ENCODE results near the gene UBE2F.
"Not testable (repeated sequence)": the region's sequence is repeated elsewhere in the genome, so short reads cannot be mapped to it uniquely, and the experiment has no call there.

The UBE2F gene

GRCh38 chr2:238024986-238025385, 58.2 kb downstream of the UBE2F start:
- Histone ChIP-seq H3K36me3 (replicated peaks) (peaks cover 8% of the 10 kb centered on the region; the same call in 1 of the 2 replicates), H3K9me3 (no peaks in the 10 kb centered on the region), H3K27me3 (ENCODE audit: low read depth) (no peaks in the 10 kb centered on the region), H3K4me3 (no peak overlapping the region), H3K4me1 (no peaks in the 10 kb centered on the region; the same call in 1 of the 2 replicates)
- in situ Hi-C loops (cut with MboI; ENCODE audit: low sequenced_read_pairs), result no loop called here
- DNase-seq (ENCODE audit: low spot score in 2 of 2), result no peak

GRCh38 chr2:238025741-238026360, 59.0 kb downstream of the UBE2F start:
- in situ Hi-C loops (cut with MboI; ENCODE audit: low sequenced_read_pairs), result no loop called here
- H3K4me3 ChIP-seq, result no peak overlapping the region
- H3K27me3 ChIP-seq (ENCODE audit: low read depth), result no peaks in the 10 kb centered on the region
- H3K36me3 ChIP-seq (replicated peaks), result peaks cover 16% of the 10 kb centered on the region
- DNase-seq (ENCODE audit: low spot score in 2 of 2), result no peak
- no peaks in the 10 kb centered on the region for H3K9me3 ChIP-seq
- no peaks in the 10 kb centered on the region; the same call in 1 of the 2 replicates for H3K4me1 ChIP-seq

GRCh38 chr2:238027058-238027457, 60.2 kb downstream of the UBE2F start:
- Histone ChIP-seq H3K9me3 (no peaks in the 10 kb centered on the region), H3K4me3 (no peak overlapping the region), H3K36me3 (replicated peaks) (peaks cover 20% of the 10 kb centered on the region), H3K27me3 (ENCODE audit: low read depth) (no peaks in the 10 kb centered on the region), H3K4me1 (no peaks in the 10 kb centered on the region; the same call in 1 of the 2 replicates)
- in situ Hi-C loops (cut with MboI; ENCODE audit: low sequenced_read_pairs), result no loop called here
- DNase-seq (ENCODE audit: low spot score in 2 of 2), result no peak

- peaks cover 22% of the 10 kb centered on the region for H3K36me3 ChIP-seq (replicated peaks)
- no peaks in the 10 kb centered on the region; the same call in 1 of the 2 replicates for H3K4me1 ChIP-seq
- H3K4me3 ChIP-seq, result no peak overlapping the region
- no peaks in the 10 kb centered on the region for H3K27me3 ChIP-seq (ENCODE audit: low read depth)
- H3K9me3 ChIP-seq, result no peaks in the 10 kb centered on the region
- DNase-seq (ENCODE audit: low spot score in 2 of 2), result no peak
- in situ Hi-C loops (cut with MboI; ENCODE audit: low sequenced_read_pairs), result no loop called here
Measured at GRCh38 chr2:238027591-238028415, 61.0 kb downstream of the UBE2F start.

- H3K9me3 ChIP-seq, result no peaks in the 10 kb centered on the region
- DNase-seq (ENCODE audit: low spot score in 2 of 2), result no peak
- in situ Hi-C loops (cut with MboI; ENCODE audit: low sequenced_read_pairs), result no loop called here
- no peak overlapping the region for H3K4me3 ChIP-seq
- H3K27me3 ChIP-seq (ENCODE audit: low read depth), result no peaks in the 10 kb centered on the region
- H3K4me1 ChIP-seq, result no peaks in the 10 kb centered on the region
- H3K36me3 ChIP-seq (replicated peaks), result peaks cover 27% of the 10 kb centered on the region
Measured at GRCh38 chr2:238029853-238030252, 63.0 kb downstream of the UBE2F start.

- no peak overlapping the region for H3K4me3 ChIP-seq
- H3K9me3 ChIP-seq, result no peaks in the 10 kb centered on the region
- peaks cover 29% of the 10 kb centered on the region for H3K36me3 ChIP-seq (replicated peaks)
- H3K4me1 ChIP-seq, result no peaks in the 10 kb centered on the region
- H3K27me3 ChIP-seq (ENCODE audit: low read depth), result no peaks in the 10 kb centered on the region
- DNase-seq (ENCODE audit: low spot score in 2 of 2), result no peak
- in situ Hi-C loops (cut with MboI; ENCODE audit: low sequenced_read_pairs), result no loop called here
Measured at GRCh38 chr2:238030422-238031155, 63.8 kb downstream of the UBE2F start.

GRCh38 chr2:238031751-238032150, 64.9 kb downstream of the UBE2F start:
- H3K4me1 ChIP-seq, result no peaks in the 10 kb centered on the region
- no peak for DNase-seq (ENCODE audit: low spot score in 2 of 2)
- H3K9me3 ChIP-seq, result no peaks in the 10 kb centered on the region
- no peak overlapping the region for H3K4me3 ChIP-seq
- in situ Hi-C loops (cut with MboI; ENCODE audit: low sequenced_read_pairs), result no loop called here
- H3K27me3 ChIP-seq (ENCODE audit: low read depth), result no peaks in the 10 kb centered on the region
- H3K36me3 ChIP-seq (replicated peaks), result peaks cover 37% of the 10 kb centered on the region

GRCh38 chr2:238032755-238033337, 66.0 kb downstream of the UBE2F start:
- Histone ChIP-seq H3K4me3 (no peak overlapping the region), H3K36me3 (replicated peaks) (peaks cover 42% of the 10 kb centered on the region), H3K4me1 (no peaks in the 10 kb centered on the region), H3K27me3 (ENCODE audit: low read depth) (no peaks in the 10 kb centered on the region), H3K9me3 (no peaks in the 10 kb centered on the region)
- no peak for DNase-seq (ENCODE audit: low spot score in 2 of 2)
- in situ Hi-C loops (cut with MboI; ENCODE audit: low sequenced_read_pairs), result no loop called here

- H3K36me3 ChIP-seq (replicated peaks), result peaks cover 43% of the 10 kb centered on the region
- H3K4me1 ChIP-seq; H3K4me3 ChIP-seq; DNase-seq (ENCODE audit: low spot score in 2 of 2); H3K27me3 ChIP-seq (ENCODE audit: low read depth); in situ Hi-C loops (cut with MboI; ENCODE audit: low sequenced_read_pairs); H3K9me3 ChIP-seq: not testable (repeated sequence)
Measured at GRCh38 chr2:238033991-238034390, 67.2 kb downstream of the UBE2F start.

- peaks cover 24% of the 10 kb centered on the region for H3K36me3 ChIP-seq (replicated peaks)
- H3K27me3 ChIP-seq (ENCODE audit: low read depth), result no peaks in the 10 kb centered on the region
- no peak for DNase-seq (ENCODE audit: low spot score in 2 of 2)
- in situ Hi-C loops (cut with MboI; ENCODE audit: low sequenced_read_pairs), result no loop called here
- H3K4me1 ChIP-seq, result no peaks in the 10 kb centered on the region
- H3K4me3 ChIP-seq, result no peak overlapping the region
- no peaks in the 10 kb centered on the region for H3K9me3 ChIP-seq
Measured at GRCh38 chr2:238038203-238038602, 71.4 kb downstream of the UBE2F start.

- Histone ChIP-seq H3K4me1 (no peaks in the 10 kb centered on the region), H3K36me3 (replicated peaks) (peaks cover 22% of the 10 kb centered on the region), H3K9me3 (no peaks in the 10 kb centered on the region), H3K4me3 (no peak overlapping the region), H3K27me3 (ENCODE audit: low read depth) (no peaks in the 10 kb centered on the region)
- in situ Hi-C loops (cut with MboI; ENCODE audit: low sequenced_read_pairs), result no loop called here
- DNase-seq (ENCODE audit: low spot score in 2 of 2), result no peak
Measured at GRCh38 chr2:238039151-238039550, 72.3 kb downstream of the UBE2F start.

- H3K36me3 ChIP-seq (replicated peaks), result peaks cover 19% of the 10 kb centered on the region
Measured at GRCh38 chr2:238039985-238040384, 73.2 kb downstream of the UBE2F start.

GRCh38 chr2:238040918-238041317, 74.1 kb downstream of the UBE2F start:
- in situ Hi-C loops (cut with MboI; ENCODE audit: low sequenced_read_pairs), result no loop called here
- Histone ChIP-seq H3K27me3 (ENCODE audit: low read depth) (no peaks in the 10 kb centered on the region), H3K9me3 (no peaks in the 10 kb centered on the region), H3K4me3 (no peak overlapping the region), H3K4me1 (no peaks in the 10 kb centered on the region), H3K36me3 (replicated peaks) (peaks cover 14% of the 10 kb centered on the region)
- DNase-seq (ENCODE audit: low spot score in 2 of 2), result no peak

More at GRCh38 chr2:238039985-238040384, 73.2 kb downstream of the UBE2F start:
- in situ Hi-C loops (cut with MboI; ENCODE audit: low sequenced_read_pairs), result no loop called here
- no peaks in the 10 kb centered on the region for H3K27me3 ChIP-seq (ENCODE audit: low read depth)
- no peak overlapping the region for H3K4me3 ChIP-seq
- DNase-seq (ENCODE audit: low spot score in 2 of 2), result no peak
- H3K9me3 ChIP-seq, result no peaks in the 10 kb centered on the region
- H3K4me1 ChIP-seq, result no peaks in the 10 kb centered on the region

All from HAP-1 (cell line).